Astrocyte of the spinal cord (primary cell): ENCODE data around the gene FAM3B.
A peak's percentile ranks its signal among the peaks of the same experiment; 100 is the strongest.

ENCODE experiments used
- DNase-seq: peaks from one replicate; pipeline ENCODE4 v3.0.0; 2011; ENCODE audit warnings: low read depth, low spot score
- H3K4me3 ChIP-seq: 2 replicates; pipeline ENCODE4 v1.5.1; 2011; ENCODE audit warnings: low read depth, mild to moderate bottlenecking, low read length, moderate library complexity
- CTCF ChIP-seq: IDR thresholded peaks from 2 replicates; pipeline ENCODE4 v1.5.1; 2012; ENCODE audit warnings: low read depth, mild to moderate bottlenecking, low read length, inconsistent platforms
- in situ Hi-C: cut with HindIII; loops from 2 replicates; pipeline ENCODE4 v1.10.0; 2017; ENCODE audit warnings: low sequenced_read_pairs

FAM3B gene

DNA sequence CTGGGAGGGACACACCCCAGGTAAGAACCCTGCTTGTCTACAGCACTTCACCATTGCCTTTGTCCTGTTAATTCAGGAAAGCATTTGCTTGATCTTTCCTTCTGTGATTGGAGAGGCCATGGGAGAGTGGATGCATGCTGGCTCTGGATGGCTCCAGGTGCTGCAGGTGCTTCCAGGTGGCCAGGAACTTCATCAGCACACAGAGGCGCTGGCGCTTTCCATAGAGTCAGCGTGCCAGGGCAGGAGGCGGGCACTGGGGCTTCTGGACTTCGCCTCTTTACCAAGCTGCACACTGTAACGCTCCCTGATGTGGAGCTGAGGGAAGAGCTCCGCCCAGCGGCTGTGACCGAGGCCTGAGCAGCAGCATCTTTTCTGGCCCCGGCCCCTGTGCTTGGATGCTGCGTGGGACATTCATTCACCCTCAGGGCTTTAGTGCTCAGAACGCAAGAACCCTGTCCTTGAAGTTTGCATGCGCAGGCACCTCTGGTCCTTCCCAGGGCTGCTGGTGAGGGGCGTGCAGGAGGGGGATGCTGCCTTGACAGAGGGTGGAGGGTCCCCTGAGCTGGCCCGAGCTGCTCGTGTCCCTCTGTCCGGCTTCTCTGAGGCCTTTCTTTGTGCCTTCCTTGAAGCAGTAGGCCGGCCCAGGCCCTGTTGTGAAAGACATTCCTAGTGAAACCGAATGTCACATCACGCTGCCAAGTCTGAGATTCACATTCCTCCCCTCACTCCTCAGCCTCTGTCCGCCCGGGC lies 43.6 kb downstream of the FAM3B start:
- H3K4me3 ChIP-seq, result no peak overlapping the region
- in situ Hi-C loops, result no loop called here
- DNase-seq, result no peak
- no peak for TF ChIP-seq CTCF

DNA sequence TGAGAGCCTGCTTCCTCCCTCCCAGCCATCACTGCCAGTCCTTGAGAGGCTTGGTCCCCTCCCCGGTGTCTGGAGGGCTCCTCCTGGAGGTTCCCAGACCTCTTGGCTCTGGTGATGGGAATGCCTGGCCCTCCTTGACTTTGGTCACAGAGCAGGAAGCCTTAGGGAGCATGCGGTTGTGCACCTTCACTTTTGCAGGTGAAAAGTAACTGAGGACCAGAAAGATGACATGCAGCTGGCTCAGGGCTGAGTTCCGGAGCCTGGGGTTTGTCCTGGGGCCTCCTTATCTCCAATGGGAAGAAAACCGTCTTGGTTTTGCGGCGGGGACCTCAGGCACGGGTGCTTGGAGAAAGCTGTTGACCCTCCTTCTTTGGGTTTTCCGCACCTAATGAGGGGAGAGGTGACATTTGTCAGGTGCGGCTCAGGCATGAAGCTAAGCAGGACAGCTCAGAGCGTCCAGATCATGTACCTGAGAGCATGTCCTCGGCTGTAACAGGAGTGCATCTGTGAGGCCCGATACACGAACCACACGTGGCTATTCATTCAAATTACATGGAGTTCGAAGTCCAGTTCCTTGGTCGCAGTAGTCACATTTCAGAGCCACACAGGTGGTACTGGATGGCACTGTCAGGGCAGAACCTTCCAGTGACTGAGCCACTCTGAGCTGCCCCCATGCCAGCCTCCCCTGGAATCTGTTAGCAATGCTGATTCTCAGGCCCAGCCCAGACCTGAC lies 44.6 kb downstream of the FAM3B start:
- DNase-seq, result no peak
- in situ Hi-C loops, result no loop called here
- H3K4me3 ChIP-seq, result no peak overlapping the region
- TF ChIP-seq CTCF, result no peak

DNA sequence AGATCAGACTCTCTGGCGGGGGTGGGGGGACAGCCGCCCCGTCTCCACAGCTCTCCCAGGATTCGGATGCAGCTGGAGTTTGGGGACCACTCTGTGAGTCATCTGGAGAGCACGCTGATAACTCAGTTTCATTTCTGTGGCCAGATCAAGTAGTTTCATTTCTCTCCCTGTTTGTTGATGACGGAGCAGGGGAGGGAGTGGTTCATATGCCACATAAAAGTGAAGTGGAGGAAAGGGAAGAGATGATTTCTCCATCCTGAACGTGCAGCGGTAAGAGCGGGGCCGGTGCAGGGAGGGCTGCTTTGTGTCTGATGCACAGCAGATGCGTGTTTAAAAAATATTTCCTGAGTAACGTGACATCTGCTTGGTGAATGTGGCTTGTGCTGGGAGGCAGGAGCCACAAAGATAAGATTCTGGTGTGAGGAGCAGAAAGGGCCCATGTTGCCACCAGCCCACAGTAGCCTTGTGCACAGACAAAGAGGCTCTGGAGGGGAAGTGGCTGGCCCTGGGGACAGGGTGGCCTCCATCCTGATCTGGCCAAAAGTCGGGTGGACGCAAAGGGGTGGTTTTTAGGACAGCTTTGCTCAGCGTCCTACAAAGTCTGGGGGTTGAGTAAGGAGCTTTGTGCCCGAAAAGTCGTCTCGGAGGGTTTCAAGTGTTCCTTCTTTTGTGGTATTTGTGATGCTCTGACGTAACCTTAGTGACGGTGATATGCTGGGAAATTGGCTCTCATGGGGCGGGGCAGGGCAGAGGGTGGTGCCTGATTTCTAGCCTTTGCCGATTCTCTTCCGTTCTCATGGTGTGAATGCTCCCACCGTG lies 45.4 kb downstream of the FAM3B start, which contains the start of gene MX2:
Gene MX2, plus strand, starts transcription at position 242 of the 819 bp plus-strand sequence. CDS start 14,880 bp downstream, outside the sequence.
- no peak within 1 kb of the TSS for H3K4me3 ChIP-seq
- DNase-seq, result peak; percentile 25
- in situ Hi-C loops, result no loop called here
- no peak for TF ChIP-seq CTCF

- no peak for DNase-seq
- TF ChIP-seq CTCF, result no peak
- in situ Hi-C loops, result no loop called here
- no peak overlapping the region for H3K4me3 ChIP-seq
Measured at GRCh38 chr21:41362605-41363369, 46.2 kb downstream of the FAM3B start.

DNA sequence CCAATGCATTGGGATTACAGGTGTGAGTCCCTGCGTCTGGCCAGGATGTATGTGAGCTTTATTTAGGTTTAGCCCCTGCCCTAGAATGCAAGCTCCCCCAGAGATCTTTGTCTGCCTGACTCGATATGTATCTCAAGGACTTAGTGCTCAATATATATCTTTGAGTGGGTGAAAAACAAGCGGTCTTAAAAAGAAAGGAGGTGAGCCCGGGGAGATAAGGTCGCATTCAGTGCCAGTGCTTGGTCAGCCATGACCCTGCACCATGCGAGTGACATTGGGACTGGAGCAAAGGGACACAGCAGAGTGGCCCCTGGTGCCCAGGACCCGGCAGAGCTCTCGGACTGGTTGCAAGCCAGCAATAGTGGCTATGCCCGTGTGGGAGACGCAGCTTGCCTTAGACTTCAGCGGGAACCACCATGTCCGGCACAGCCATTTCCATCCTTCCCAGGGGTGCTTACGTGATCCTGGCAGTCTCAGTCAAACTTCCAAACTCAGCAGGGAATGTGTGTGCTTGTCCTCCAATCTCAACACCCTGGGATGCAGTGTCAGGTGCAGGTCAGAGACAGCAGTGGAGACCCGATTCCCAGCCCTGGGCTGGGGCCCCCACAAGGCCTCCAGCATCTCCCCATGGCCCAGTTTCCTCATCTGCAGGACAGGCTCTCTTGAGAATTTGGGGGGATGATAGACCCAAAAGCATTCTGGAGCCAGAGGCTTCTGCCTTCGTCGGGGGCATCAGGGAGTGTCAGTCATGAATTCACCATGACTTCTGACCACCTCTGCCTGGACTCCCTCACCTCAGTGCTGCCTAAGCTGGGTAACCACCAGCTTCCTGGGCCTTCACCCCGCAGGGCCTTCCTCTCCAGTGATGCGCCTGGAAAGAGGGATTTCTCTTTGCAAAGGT lies 47.0 kb downstream of the FAM3B start:
- no peak for TF ChIP-seq CTCF
- H3K4me3 ChIP-seq, result no peak overlapping the region
- in situ Hi-C loops, result no loop called here
- no peak for DNase-seq
